ENCODE measurements around the gene SCRN1. TPM values are rescaled to one million over a fixed set of nuclear protein-coding genes. Genes with fewer than 3 reads are reported as not detected.

Gene SCRN1
- total RNA-seq, 6 experiments from 2014 or later, result 137 to 168 (median 145) TPM

DNA sequence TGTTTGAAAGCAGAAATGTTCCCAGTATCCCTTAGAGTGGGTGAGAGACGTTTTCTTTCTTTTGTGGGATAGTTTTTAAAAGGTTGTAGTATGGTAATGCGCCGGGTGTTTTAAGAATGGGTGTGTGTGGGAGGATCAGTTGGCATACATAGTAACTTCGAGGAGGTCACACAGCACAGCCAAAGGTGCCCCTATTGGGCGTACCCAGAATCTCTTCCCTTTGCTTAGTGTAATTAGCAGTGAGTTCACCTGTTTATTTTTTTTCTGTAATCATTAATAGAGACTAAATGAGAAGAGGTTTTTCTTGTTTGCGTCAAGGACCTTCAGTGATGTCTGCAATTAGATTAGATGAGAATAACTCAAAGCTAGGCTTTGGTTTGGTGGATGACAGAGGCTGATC is 40.1 kb upstream of the SCRN1 start:
- no peaks in the 10 kb centered on the region for H3K9me3 Mint-ChIP-seq
- H3K36me3 Mint-ChIP-seq (ENCODE audit: low read depth), result peaks cover 4% of the 10 kb centered on the region; the same call in 1 of the 2 replicates

DNA sequence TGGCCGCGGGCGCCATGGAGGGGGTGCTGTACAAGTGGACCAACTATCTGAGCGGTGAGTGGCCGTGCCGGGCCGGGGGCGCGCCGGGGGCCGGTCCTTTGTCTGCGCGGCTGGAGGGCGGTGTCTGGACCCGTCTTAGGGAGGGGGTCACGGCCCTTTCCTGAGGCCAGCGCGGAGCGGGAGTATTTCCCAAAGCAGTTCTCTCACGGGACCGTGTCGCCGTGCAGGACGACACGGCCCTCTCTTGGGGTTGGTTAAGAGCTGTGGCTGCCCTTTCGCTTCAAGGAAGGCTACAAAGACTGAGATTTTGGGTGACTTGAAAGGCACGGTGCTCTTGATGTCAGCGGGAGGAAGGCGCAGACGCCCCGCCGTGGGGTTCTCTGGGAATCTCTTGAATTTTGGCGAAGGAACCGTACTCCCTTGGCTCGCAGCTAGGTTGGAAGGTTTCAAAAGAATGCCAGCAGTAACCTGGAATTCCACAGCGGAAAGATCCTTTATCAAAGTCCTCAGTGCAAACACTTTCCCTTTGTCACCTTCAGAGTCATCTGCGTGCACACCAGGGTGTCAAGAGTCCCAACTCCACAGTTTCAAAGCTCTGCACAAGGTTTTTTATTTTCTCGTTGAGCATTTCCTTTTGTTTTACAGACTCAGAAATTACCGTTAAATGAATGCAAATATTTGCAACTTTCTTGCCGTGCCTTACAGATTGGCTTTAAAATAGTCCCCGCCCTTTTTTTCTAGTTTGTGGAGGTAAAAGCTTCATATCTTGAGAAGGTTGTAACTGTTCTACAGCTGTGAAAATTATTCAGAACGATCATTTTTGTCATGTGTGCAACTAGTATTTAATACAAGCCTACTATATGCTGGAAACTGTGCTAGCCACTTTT is 39.4 kb upstream of the SCRN1 start:
- peaks cover 5% of the 10 kb centered on the region; the same call in 1 of the 2 replicates for H3K36me3 Mint-ChIP-seq (ENCODE audit: low read depth)
- H3K27me3 Mint-ChIP-seq (ENCODE audit: insufficient read depth), result no peaks in the 10 kb centered on the region; the same call in 1 of the 2 replicates
- peak overlapping the region; percentile 74 for H3K27ac Mint-ChIP-seq
- H3K9me3 Mint-ChIP-seq, result no peaks in the 10 kb centered on the region
- peaks cover 27% of the 10 kb centered on the region for H3K4me1 Mint-ChIP-seq (ENCODE audit: low read depth)
- H3K4me3 Mint-ChIP-seq, result no peak overlapping the region
- TF ChIP-seq, protein P1, sequence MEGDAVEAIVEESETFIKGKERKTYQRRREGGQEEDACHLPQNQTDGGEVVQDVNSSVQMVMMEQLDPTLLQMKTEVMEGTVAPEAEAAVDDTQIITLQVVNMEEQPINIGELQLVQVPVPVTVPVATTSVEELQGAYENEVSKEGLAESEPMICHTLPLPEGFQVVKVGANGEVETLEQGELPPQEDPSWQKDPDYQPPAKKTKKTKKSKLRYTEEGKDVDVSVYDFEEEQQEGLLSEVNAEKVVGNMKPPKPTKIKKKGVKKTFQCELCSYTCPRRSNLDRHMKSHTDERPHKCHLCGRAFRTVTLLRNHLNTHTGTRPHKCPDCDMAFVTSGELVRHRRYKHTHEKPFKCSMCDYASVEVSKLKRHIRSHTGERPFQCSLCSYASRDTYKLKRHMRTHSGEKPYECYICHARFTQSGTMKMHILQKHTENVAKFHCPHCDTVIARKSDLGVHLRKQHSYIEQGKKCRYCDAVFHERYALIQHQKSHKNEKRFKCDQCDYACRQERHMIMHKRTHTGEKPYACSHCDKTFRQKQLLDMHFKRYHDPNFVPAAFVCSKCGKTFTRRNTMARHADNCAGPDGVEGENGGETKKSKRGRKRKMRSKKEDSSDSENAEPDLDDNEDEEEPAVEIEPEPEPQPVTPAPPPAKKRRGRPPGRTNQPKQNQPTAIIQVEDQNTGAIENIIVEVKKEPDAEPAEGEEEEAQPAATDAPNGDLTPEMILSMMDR (IDR thresholded peaks at IDR 0.05), result no peak
- DNase-seq, result peak; percentile 22

More for the DNA sequence above, 40.1 kb upstream of the SCRN1 start:
- TF ChIP-seq, protein P1 (IDR thresholded peaks at IDR 0.05), result no peak
- peaks cover 23% of the 10 kb centered on the region for H3K4me1 Mint-ChIP-seq (ENCODE audit: low read depth)
- H3K4me3 Mint-ChIP-seq, result no peak overlapping the region
- no peak for DNase-seq
- no peaks in the 10 kb centered on the region; the same call in 1 of the 2 replicates for H3K27me3 Mint-ChIP-seq (ENCODE audit: insufficient read depth)
- no peak overlapping the region for H3K27ac Mint-ChIP-seq

DNA sequence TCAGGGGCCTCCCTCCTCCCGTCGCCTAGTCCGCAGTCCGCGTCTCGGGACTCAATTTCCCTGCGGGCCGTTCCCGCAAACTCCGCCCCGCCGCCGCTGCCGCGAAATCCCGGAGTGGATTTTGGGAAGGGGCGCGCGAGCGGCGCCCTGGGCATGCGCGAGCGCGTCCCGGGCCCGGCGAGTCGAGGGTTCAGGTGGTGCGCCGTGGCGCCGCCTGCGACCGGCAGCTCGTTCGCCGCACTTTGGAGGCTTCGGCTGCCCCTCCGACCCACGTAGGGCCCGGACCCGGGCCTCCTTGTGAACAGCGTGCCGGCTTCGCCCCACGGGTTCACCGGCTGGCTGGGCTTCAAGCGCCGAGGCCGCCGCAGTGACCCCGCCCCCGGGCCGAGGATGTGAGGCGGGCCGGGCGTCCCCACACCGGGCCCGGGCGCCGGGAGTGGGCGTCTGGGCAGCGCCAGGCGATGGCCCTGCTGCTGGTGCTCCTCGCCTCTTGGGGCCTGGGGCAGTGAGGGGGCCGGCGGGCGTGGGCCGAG is 38.7 kb upstream of the SCRN1 start, which contains the start of gene PLEKHA8:
TSS of gene PLEKHA8 (plus strand) at position 197 of the 533 bp plus-strand sequence. CDS start 351 bp downstream, outside the sequence.
- TF ChIP-seq, protein P1 (IDR thresholded peaks at IDR 0.05), result no peak
- Mint-ChIP-seq H3K4me1 (ENCODE audit: low read depth) (peaks cover 34% of the 10 kb centered on the region), H3K27ac (peak within 1 kb of the TSS; percentile 76), H3K36me3 (ENCODE audit: low read depth) (peaks cover 12% of the 10 kb centered on the region), H3K4me3 (no peak within 1 kb of the TSS; the same call in 1 of the 2 replicates), H3K27me3 (ENCODE audit: insufficient read depth) (no peaks in the 10 kb centered on the region; the same call in 1 of the 2 replicates), H3K9me3 (no peaks in the 10 kb centered on the region)
- peak; percentile 72 for DNase-seq

DNA sequence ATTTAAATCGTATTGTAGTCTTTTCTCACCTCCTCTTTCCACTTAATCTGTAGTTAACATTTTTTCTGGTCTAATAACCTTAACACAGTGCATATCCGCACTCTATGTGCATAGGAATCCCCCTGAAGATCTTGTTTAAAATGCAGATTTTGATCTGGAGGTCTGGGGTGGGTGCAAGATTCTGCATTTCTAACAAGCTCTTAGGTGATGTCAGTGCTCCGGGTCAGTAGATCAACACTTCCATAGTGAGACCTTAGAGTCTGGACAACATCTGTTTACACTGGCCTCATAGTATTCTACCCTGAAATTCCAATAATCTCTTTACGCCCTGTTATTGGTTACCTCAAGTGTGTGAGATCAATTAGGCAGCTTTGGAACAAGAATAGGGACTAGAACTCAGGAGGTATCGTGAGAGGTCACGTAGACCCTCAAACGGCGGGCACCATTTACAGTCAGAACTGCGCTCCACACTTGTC is 38.2 kb upstream of the SCRN1 start:
- TF ChIP-seq, protein P1 (IDR thresholded peaks at IDR 0.05), result no peak
- Mint-ChIP-seq H3K4me1 (ENCODE audit: low read depth) (peaks cover 39% of the 10 kb centered on the region), H3K36me3 (ENCODE audit: low read depth) (peaks cover 16% of the 10 kb centered on the region), H3K4me3 (no peak overlapping the region; the same call in 1 of the 2 replicates), H3K9me3 (no peaks in the 10 kb centered on the region), H3K27ac (peak overlapping the region; percentile 76), H3K27me3 (ENCODE audit: insufficient read depth) (no peaks in the 10 kb centered on the region; the same call in 1 of the 2 replicates)
- DNase-seq, result no peak

DNA sequence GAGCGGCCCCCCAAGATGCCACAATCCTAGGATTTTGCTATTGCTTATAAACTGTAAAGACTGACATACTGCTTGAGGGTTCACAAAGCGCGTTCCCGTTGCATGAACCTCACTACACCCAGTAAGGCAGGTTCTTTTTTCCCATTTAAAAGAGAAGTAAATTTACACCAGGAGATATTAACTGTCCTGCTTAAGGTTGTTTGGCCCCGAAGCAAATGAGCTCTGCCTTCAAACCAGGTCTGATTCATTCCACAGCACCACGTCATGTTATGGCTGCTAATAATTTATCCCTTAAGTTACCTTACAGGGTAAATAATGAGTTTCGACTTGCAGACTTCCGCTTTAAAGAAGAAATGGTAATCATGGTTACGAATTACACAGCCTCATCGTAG is 37.5 kb upstream of the SCRN1 start:
- no peaks in the 10 kb centered on the region; the same call in 1 of the 2 replicates for H3K27me3 Mint-ChIP-seq (ENCODE audit: insufficient read depth)
- DNase-seq, result peak; percentile 55
- TF ChIP-seq, protein P1 (IDR thresholded peaks at IDR 0.05), result no peak
- peaks cover 16% of the 10 kb centered on the region for H3K36me3 Mint-ChIP-seq (ENCODE audit: low read depth)
- H3K27ac Mint-ChIP-seq, result peak overlapping the region; percentile 76
- no peaks in the 10 kb centered on the region for H3K9me3 Mint-ChIP-seq
- H3K4me3 Mint-ChIP-seq, result no peak overlapping the region; the same call in 1 of the 2 replicates
- H3K4me1 Mint-ChIP-seq (ENCODE audit: low read depth), result peaks cover 39% of the 10 kb centered on the region
